ENCODE data around the gene TFCP2.

GRCh38 chr12:51108136-51108535 lies 64.8 kb downstream of the TFCP2 start:
- TF ChIP-seq EZH2phosphoT487 (IDR thresholded peaks at IDR 0.05; ENCODE audit: insufficient read depth, low read depth) (no peak), EZH2 (IDR thresholded peaks at IDR 0.05; ENCODE audit: insufficient read depth, poor library complexity, severe bottlenecking) (no peak)
